SK-N-SH (cell line): ENCODE results near the gene EML5.

Experiments
- RFX5 ChIP-seq: IDR thresholded peaks from 2 replicates; pipeline ENCODE4 v1.6.1; 2012; ENCODE audit warnings: mild to moderate bottlenecking, improper control_type of control experiment, low read length
- TF ChIP-seq, protein P1 (sequence below): IDR thresholded peaks from 2 replicates; pipeline ENCODE4 v1.4.0; 2012; ENCODE audit warnings: low read depth
- TF ChIP-seq, protein P2 (sequence below): fragments of 200-600 bp; sonication (generic); IDR thresholded peaks from 2 replicates; pipeline ENCODE4 v1.6.1; 2017; ENCODE audit warnings: antibody characterized with exemption, mild to moderate bottlenecking, moderate library complexity

DNA sequence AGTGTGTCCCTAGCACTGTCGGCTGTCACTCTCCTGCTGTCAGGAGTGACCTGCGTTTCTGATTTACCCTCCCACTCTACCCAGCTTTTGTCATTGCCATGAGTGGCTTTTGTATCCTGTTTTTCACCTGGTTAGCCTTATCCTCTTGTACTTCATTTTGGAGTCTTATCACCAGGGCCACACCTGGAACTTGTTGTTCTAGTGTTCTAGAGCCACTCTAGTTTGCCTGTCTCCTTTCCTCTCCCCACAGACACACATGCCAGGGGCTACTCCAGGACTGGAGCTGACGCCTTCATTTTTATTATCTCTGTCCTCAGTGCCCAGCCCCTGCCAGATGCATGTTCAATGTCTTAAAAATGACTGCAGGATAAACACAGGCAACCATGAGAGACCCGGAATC, 195.7 kb downstream of the EML5 start:
- TF ChIP-seq, protein P1, sequence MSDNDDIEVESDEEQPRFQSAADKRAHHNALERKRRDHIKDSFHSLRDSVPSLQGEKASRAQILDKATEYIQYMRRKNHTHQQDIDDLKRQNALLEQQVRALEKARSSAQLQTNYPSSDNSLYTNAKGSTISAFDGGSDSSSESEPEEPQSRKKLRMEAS, result no peak
- TF ChIP-seq, protein P2, sequence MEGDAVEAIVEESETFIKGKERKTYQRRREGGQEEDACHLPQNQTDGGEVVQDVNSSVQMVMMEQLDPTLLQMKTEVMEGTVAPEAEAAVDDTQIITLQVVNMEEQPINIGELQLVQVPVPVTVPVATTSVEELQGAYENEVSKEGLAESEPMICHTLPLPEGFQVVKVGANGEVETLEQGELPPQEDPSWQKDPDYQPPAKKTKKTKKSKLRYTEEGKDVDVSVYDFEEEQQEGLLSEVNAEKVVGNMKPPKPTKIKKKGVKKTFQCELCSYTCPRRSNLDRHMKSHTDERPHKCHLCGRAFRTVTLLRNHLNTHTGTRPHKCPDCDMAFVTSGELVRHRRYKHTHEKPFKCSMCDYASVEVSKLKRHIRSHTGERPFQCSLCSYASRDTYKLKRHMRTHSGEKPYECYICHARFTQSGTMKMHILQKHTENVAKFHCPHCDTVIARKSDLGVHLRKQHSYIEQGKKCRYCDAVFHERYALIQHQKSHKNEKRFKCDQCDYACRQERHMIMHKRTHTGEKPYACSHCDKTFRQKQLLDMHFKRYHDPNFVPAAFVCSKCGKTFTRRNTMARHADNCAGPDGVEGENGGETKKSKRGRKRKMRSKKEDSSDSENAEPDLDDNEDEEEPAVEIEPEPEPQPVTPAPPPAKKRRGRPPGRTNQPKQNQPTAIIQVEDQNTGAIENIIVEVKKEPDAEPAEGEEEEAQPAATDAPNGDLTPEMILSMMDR, result no peak
- TF ChIP-seq RFX5, result no peak
